GM23248 (cell line): ENCODE data around the gene USP36. TPM values are rescaled to one million over a fixed set of nuclear protein-coding genes. Genes with fewer than 3 reads are reported as not detected.
"Not testable (repeated sequence)": the region's sequence is repeated elsewhere in the genome, so short reads cannot be mapped to it uniquely, and the experiment has no call there.

Experiments used
- DNase-seq: peaks from one replicate; pipeline ENCODE4 v3.0.0-alpha.2; 2015
- H2AFZ ChIP-seq: fragments of 200-600 bp; sonication (generic); 2 replicates; pipeline ENCODE4 v1.6.1; 2016; ENCODE audit warnings: antibody characterized with exemption
- H3F3A ChIP-seq: fragments of 200-600 bp; sonication (generic); 2 replicates; pipeline ENCODE4 v1.6.1; 2016; ENCODE audit warnings: mild to moderate bottlenecking, antibody characterized with exemption, mixed run types; ENCODE audit not compliant: insufficient read depth
- H3K27ac ChIP-seq: fragments of 200-600 bp; sonication (generic); 2 replicates; pipeline ENCODE4 v1.5.1; 2016; ENCODE audit warnings: mild to moderate bottlenecking
- H3K27me3 ChIP-seq: fragments of 200-600 bp; sonication (generic); replicated peaks from 2 replicates; pipeline ENCODE4 v1.6.1; 2016; ENCODE audit warnings: mild to moderate bottlenecking; ENCODE audit not compliant: insufficient read depth
- H3K36me3 ChIP-seq: fragments of 200-600 bp; sonication (generic); 2 replicates; pipeline ENCODE4 v1.6.1; 2016; ENCODE audit warnings: low read depth, mild to moderate bottlenecking
- H3K4me1 ChIP-seq: fragments of 200-600 bp; sonication (generic); 2 replicates; pipeline ENCODE4 v1.6.1; 2016; ENCODE audit warnings: mild to moderate bottlenecking; ENCODE audit not compliant: insufficient read depth
- H3K4me2 ChIP-seq: fragments of 200-600 bp; sonication (generic); one replicate; pipeline ENCODE4 v1.6.1; 2016; ENCODE audit warnings: mild to moderate bottlenecking; ENCODE audit not compliant: unreplicated experiment
- H3K4me3 ChIP-seq: fragments of 200-600 bp; sonication (generic); 2 replicates; pipeline ENCODE4 v1.5.1; 2016; ENCODE audit warnings: mild to moderate bottlenecking
- H3K79me2 ChIP-seq: fragments of 200-600 bp; sonication (generic); 2 replicates; pipeline ENCODE4 v1.6.1; 2016; ENCODE audit warnings: mild to moderate bottlenecking; ENCODE audit not compliant: insufficient read depth
- H3K9ac ChIP-seq: fragments of 200-600 bp; sonication (generic); 2 replicates; pipeline ENCODE4 v1.6.1; 2016; ENCODE audit warnings: mild to moderate bottlenecking
- H3K9me2 ChIP-seq: fragments of 200-600 bp; sonication (generic); 2 replicates; pipeline ENCODE4 v1.6.1; 2016; ENCODE audit warnings: mixed run types, mild to moderate bottlenecking, moderate library complexity; ENCODE audit not compliant: insufficient read depth
- H3K9me3 ChIP-seq: fragments of 200-600 bp; sonication (generic); one replicate; pipeline ENCODE4 v1.6.1; 2017; ENCODE audit warnings: low read depth
- H4K20me1 ChIP-seq: fragments of 200-600 bp; sonication (generic); 2 replicates; pipeline ENCODE4 v1.6.0; 2016; ENCODE audit not compliant: insufficient read depth
- EZH2 ChIP-seq: fragments of 200-600 bp; sonication (generic); IDR thresholded peaks from 2 replicates; pipeline ENCODE4 v1.6.1; 2018; ENCODE audit warnings: antibody characterized with exemption, mild to moderate bottlenecking; ENCODE audit not compliant: insufficient read depth, poor library complexity, severe bottlenecking
- EZH2phosphoT487 ChIP-seq: fragments of 200-600 bp; sonication (generic); IDR thresholded peaks from 2 replicates; pipeline ENCODE4 v1.6.1; 2018; ENCODE audit warnings: antibody characterized with exemption, moderate library complexity, mild to moderate bottlenecking, low read depth; ENCODE audit not compliant: insufficient read depth
- WGBS, 2 experiments: methylation state at CpG; one replicate each; pipeline ENCODE4 v1.1.6; 2015 to 2017; ENCODE audit warnings: low lambda C conversion rate in 2 of 2, low coverage in 1 of 2; ENCODE audit errors: missing lambda C conversion rate in 2 of 2; 5-methylcytosine and 5-hydroxymethylcytosine counted together
- in situ Hi-C: fragments of 300-500 bp; cut with MboI; formaldehyde crosslinking; loops from 2 replicates; pipeline ENCODE4 v1.15.0; 2020
- polyA plus RNA-seq: library from polyadenylated mRNA; unstranded; fragments of >200 nt; fragmentation: Nextera tagmentation; extraction: Ambion mirVana; gene quantifications from 2 replicates; pipeline ENCODE4 v1.2.1, GENCODE V29; 2016
- total RNA-seq: library from RNA; depleted of rRNA; stranded (reverse); fragments of >200 nt; shearing (Covaris generic); gene quantifications from 2 replicates; pipeline ENCODE4 v1.2.3, GENCODE V29; 2014

USP36 gene
- total and polyA plus RNA-seq, 2 experiments from 2014 or later, result 19.9 to 30.2 TPM

GRCh38 chr17:78781104-78781892, 59.3 kb downstream of the USP36 start:
- Histone ChIP-seq H3K79me2 (peaks cover 55% of the 10 kb centered on the region), H3K27ac (peak overlapping the region; percentile 60), H4K20me1 (no peaks in the 10 kb centered on the region), H3K4me1 (no peaks in the 10 kb centered on the region; the same call in 1 of the 2 replicates), H3K9me3 (no peaks in the 10 kb centered on the region), H3K36me3 (no peaks in the 10 kb centered on the region), H3F3A (peaks cover 5% of the 10 kb centered on the region; the same call in 1 of the 2 replicates), H3K9me2 (no peaks in the 10 kb centered on the region), H3K27me3 (no peaks in the 10 kb centered on the region), H3K4me3 (peak overlapping the region; percentile 74), H3K9ac (peak overlapping the region; percentile 84), H2AFZ (peak overlapping the region; percentile 47), H3K4me2 (peak overlapping the region; percentile 72)
- WGBS, 2 experiments, result 1 to 2% methylated on average over 47 to 56 of the region's 68 CpGs
- peak; percentile 70 for DNase-seq
- in situ Hi-C loops, result no loop called here
- no peak for TF ChIP-seq EZH2phosphoT487

DNA sequence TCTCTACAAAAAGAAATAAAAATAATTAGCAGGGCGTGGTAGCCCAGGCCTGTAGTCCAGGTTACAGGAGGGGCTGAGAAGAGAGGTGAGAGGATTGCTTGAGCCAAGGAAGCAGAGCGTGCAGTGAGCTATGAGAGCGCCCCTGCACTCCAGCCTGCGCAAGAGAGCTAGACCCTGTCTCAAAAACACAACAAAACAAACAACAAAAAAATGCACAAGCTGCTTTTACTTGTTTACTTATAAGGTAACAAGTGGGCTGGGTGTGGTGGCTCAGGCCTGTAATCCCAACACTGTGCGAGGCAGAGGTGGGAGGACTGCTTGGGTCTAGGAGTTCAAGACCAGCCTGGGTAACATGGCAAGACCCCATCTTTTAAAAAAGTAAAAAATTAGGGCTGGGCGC, 60.3 kb downstream of the USP36 start:
- TF ChIP-seq EZH2 (no peak), EZH2phosphoT487 (no peak)
- peaks cover 64% of the 10 kb centered on the region for H3K79me2 ChIP-seq
- H3K36me3 ChIP-seq, result no peaks in the 10 kb centered on the region
- no peaks in the 10 kb centered on the region for H3K9me3 ChIP-seq
- H3F3A ChIP-seq, result peaks cover 5% of the 10 kb centered on the region; the same call in 1 of the 2 replicates
- no peaks in the 10 kb centered on the region for H3K9me2 ChIP-seq
- H3K4me3 ChIP-seq, result peak overlapping the region; percentile 74
- no peak for DNase-seq
- H3K4me2 ChIP-seq, result peak overlapping the region; percentile 72
- WGBS, 2 experiments, result 85 to 88% methylated on average over 6 of the region's 6 CpGs
- no peaks in the 10 kb centered on the region for H3K27me3 ChIP-seq
- peak overlapping the region; percentile 84 for H3K9ac ChIP-seq
- H2AFZ ChIP-seq, result 0 out of 2 replicates have a peak overlapping the region, but pooled peaks have one; percentile 3
- no peaks in the 10 kb centered on the region for H4K20me1 ChIP-seq
- H3K4me1 ChIP-seq, result peaks cover 7% of the 10 kb centered on the region; the same call in 1 of the 2 replicates
- in situ Hi-C loops, result no loop called here
- H3K27ac ChIP-seq, result peak overlapping the region; percentile 60

DNA sequence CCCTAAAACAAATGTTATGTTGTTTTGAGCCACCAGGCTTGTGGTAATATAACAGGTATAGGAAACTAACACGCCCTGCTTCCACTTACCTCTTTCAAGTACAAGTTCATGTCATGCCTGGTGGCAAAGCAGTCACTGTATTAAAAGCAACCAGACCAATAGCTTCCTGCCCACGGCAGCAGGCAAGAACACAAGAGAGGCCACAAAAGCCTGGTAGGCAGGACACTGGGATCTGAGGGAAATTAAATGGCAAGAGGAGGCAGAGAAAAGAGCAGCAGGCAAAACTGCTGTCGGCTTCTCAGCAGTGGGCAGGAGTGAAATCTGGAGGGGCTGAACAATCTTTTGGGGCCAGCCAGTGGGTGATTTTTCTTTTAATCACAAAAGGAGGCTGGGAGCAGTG, 60.8 kb downstream of the USP36 start:
- Histone ChIP-seq H3K9me3 (no peaks in the 10 kb centered on the region), H3K27me3 (no peaks in the 10 kb centered on the region), H3K4me3 (peak overlapping the region; percentile 74; the same call in 1 of the 2 replicates), H3K36me3 (no peaks in the 10 kb centered on the region), H4K20me1 (no peaks in the 10 kb centered on the region), H3K4me2 (peak overlapping the region; percentile 72), H3F3A (peaks cover 5% of the 10 kb centered on the region; the same call in 1 of the 2 replicates), H2AFZ (0 out of 2 replicates have a peak overlapping the region, but pooled peaks have one; percentile 3), H3K9ac (peak overlapping the region; percentile 84; the same call in 1 of the 2 replicates), H3K4me1 (peaks cover 9% of the 10 kb centered on the region; the same call in 1 of the 2 replicates), H3K9me2 (no peaks in the 10 kb centered on the region), H3K79me2 (peaks cover 69% of the 10 kb centered on the region), H3K27ac (peak overlapping the region; percentile 60)
- WGBS, 2 experiments, result 64 to 67% methylated on average over 3 of the region's 3 CpGs
- in situ Hi-C loops, result no loop called here
- DNase-seq, result no peak
- no peak for TF ChIP-seq EZH2
- TF ChIP-seq EZH2phosphoT487, result no peak

- H3K79me2 ChIP-seq, result peaks cover 75% of the 10 kb centered on the region
Observed at GRCh38 chr17:78779286-78779651, 61.3 kb downstream of the USP36 start.

More at GRCh38 chr17:78779286-78779651, 61.3 kb downstream of the USP36 start:
- H3K4me3 ChIP-seq, H3K27me3 ChIP-seq, H4K20me1 ChIP-seq, DNase-seq, H3K27ac ChIP-seq, H2AFZ ChIP-seq, H3K9me2 ChIP-seq, H3K9ac ChIP-seq, H3K4me2 ChIP-seq, H3K9me3 ChIP-seq, H3K36me3 ChIP-seq, in situ Hi-C loops: not testable (repeated sequence)
- H3F3A ChIP-seq, result peaks cover 10% of the 10 kb centered on the region
- WGBS, 2 experiments, result 88 to 90% methylated on average over 5 of the region's 5 CpGs
- peaks cover 15% of the 10 kb centered on the region for H3K4me1 ChIP-seq
